SK-N-SH (cell line): ENCODE measurements around the gene EEF1G. TPM values are rescaled to one million over a fixed set of nuclear protein-coding genes. Genes with fewer than 3 reads are reported as not detected.

ENCODE experiments used
- CTCF ChIA-PET: fragments of 300-600, 350-600 bp; formaldehyde crosslinking; extraction: SDS; loops from one replicate; lab custom pipeline; 2021; lab: Yijun Ruan, JAX
- POLR2A ChIA-PET: fragments of 350-600 bp; sonication (Branson Sonifier 250); formaldehyde crosslinking; extraction: SDS; loops from one replicate; lab custom pipeline; 2020; ENCODE audit warnings: antibody characterized with exemption, inconsistent platforms; lab: Yijun Ruan, JAX
- DNase-seq: peaks from one replicate; pipeline ENCODE4 v3.0.0; 2012
- H2AFZ ChIP-seq: fragments of 200-600 bp; sonication (generic); 2 replicates; pipeline ENCODE4 v1.8.1; 2016; ENCODE audit warnings: antibody characterized with exemption, mild to moderate bottlenecking, low read depth
- H3F3A ChIP-seq: fragments of 200-600 bp; sonication (generic); replicated peaks from 2 replicates; pipeline ENCODE3; 2016; ENCODE audit warnings: antibody characterized with exemption, mild to moderate bottlenecking; ENCODE audit not compliant: insufficient read depth
- H3K27ac ChIP-seq, 2 experiments: fragments of 200-500 bp in 1 of 2; fragments of 200-600 bp in 1 of 2; sonication (Bioruptor generic) in 1 of 2; sonication (generic), shearing (Covaris generic) in 1 of 2; 2 replicates each; pipeline versions ENCODE4 v1.5.1 to v1.6.1; 2014 to 2016; ENCODE audit warnings: low read depth in 2 of 2, inconsistent platforms in 1 of 2, low read length in 1 of 2, mild to moderate bottlenecking in 1 of 2, mixed read lengths in 1 of 2
- H3K27me3 ChIP-seq: fragments of 200-600 bp; sonication (generic), shearing (Covaris generic); 2 replicates; pipeline ENCODE4 v1.6.1; 2016; ENCODE audit warnings: mixed run types; ENCODE audit not compliant: insufficient read depth
- H3K36me3 ChIP-seq, 2 experiments: fragments of 200-500 bp in 1 of 2; fragments of 200-600 bp in 1 of 2; sonication (Bioruptor generic) in 1 of 2; sonication (generic) in 1 of 2; replicated peaks in 1 of 2; 2 replicates each; pipeline versions ENCODE3 to v1.5.1; 2014 to 2016; ENCODE audit warnings: low read length in 1 of 2, mild to moderate bottlenecking in 1 of 2; ENCODE audit not compliant: insufficient read depth in 2 of 2, control insufficient read depth in 1 of 2
- H3K4me1 ChIP-seq, 2 experiments: fragments of 200-500 bp in 1 of 2; fragments of 200-600 bp in 1 of 2; sonication (Bioruptor generic) in 1 of 2; sonication (generic), shearing (Covaris generic) in 1 of 2; 2 replicates each; pipeline versions ENCODE4 v1.5.1 to v1.6.1; 2014 to 2016; ENCODE audit warnings: low read depth in 1 of 2, low read length in 1 of 2, mixed run types in 1 of 2; ENCODE audit not compliant: insufficient read depth in 2 of 2, control insufficient read depth in 1 of 2
- H3K4me2 ChIP-seq: fragments of 200-600 bp; sonication (generic), shearing (Covaris generic); 2 replicates; pipeline ENCODE4 v1.6.1; 2017; ENCODE audit warnings: mixed run types
- H3K4me3 ChIP-seq, 2 experiments: fragments of 200-500 bp in 1 of 2; fragments of 200-600 bp in 1 of 2; sonication (Bioruptor generic) in 1 of 2; sonication (generic), shearing (Covaris generic) in 1 of 2; 2 replicates each; pipeline versions ENCODE4 v1.5.1 to v1.8.1; 2014 to 2016; ENCODE audit warnings: low read depth in 2 of 2, inconsistent platforms in 1 of 2, low read length in 1 of 2, mild to moderate bottlenecking in 1 of 2, mixed read lengths in 1 of 2, moderate library complexity in 1 of 2
- H3K79me2 ChIP-seq: fragments of 200-600 bp; sonication (generic); 2 replicates; pipeline ENCODE4 v1.8.1; 2017; ENCODE audit warnings: mild to moderate bottlenecking; ENCODE audit not compliant: insufficient read depth
- H3K9ac ChIP-seq: fragments of 200-600 bp; sonication (generic); 2 replicates; pipeline ENCODE4 v1.6.1; 2017; ENCODE audit warnings: mixed run types
- H3K9me2 ChIP-seq: fragments of 200-600 bp; sonication (generic); 2 replicates; pipeline ENCODE4 v1.6.1; 2017; ENCODE audit warnings: mixed run types
- H3K9me3 ChIP-seq: fragments of 200-600 bp; sonication (generic); 2 replicates; pipeline ENCODE4 v1.6.1; 2017; ENCODE audit warnings: mixed run types, mild to moderate bottlenecking, moderate library complexity
- H4K20me1 ChIP-seq: fragments of 200-600 bp; sonication (generic); 2 replicates; pipeline ENCODE4 v1.6.1; 2017; ENCODE audit warnings: mild to moderate bottlenecking, mixed run types; ENCODE audit not compliant: insufficient read depth
- SIN3A ChIP-seq: IDR thresholded peaks from 2 replicates; pipeline ENCODE4 v1.6.1; 2012; ENCODE audit warnings: low read depth, mild to moderate bottlenecking, low read length, moderate library complexity, borderline replicate concordance
- SMC3 ChIP-seq: IDR thresholded peaks from 2 replicates; pipeline ENCODE4 v1.6.1; 2012; ENCODE audit warnings: low read depth, low read length, improper control_type of control experiment
- WGBS: methylation state at CpG from one replicate; pipeline ENCODE4 v1.1.6; 2017; ENCODE audit warnings: low lambda C conversion rate; 5-methylcytosine and 5-hydroxymethylcytosine counted together
- polyA plus RNA-seq, 3 experiments: library from polyadenylated mRNA; depleted of rRNA; stranded (reverse); fragments of >200 nt; gene quantifications; 2 replicates each; pipeline ENCODE4 v1.2.3, GENCODE V29; 2012
- TF ChIP-seq, protein P1 (sequence below): IDR thresholded peaks from 2 replicates; pipeline ENCODE4 v1.6.1; 2012; ENCODE audit warnings: mild to moderate bottlenecking, low read depth, low read length, moderate library complexity
- TF ChIP-seq, protein P2 (sequence below): IDR thresholded peaks from 2 replicates; pipeline ENCODE4; 2012

The EEF1G gene
- polyA plus RNA-seq, 1 of the 3 experiments (the other 2 are of a cell fraction), result 1,853 TPM

DNA sequence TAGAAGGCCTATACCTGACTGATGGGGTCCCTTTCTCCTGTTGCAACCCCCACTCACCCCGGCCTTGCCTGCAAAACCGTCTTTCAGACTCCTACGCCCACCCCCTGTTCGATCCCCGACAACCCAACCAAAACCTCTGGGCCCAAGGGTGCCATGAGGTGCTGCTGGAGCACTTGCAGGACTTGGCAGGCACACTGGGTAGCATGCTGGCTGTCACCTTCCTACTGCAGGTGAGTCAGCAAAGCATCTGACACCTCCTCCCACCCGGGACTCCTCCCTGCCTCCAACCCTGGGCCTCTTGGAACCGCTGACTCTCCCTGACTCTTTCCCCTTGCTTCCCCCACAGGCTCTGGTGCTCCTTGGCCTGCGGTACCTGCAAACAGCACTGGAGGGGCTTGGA, 40.6 kb upstream of the EEF1G start:
- Histone ChIP-seq H3K27me3 (no peaks in the 10 kb centered on the region), H3K4me3 (no peak overlapping the region), H3K9ac (no peak overlapping the region), H3K79me2 (peaks cover 28% of the 10 kb centered on the region), H3K9me3 (no peaks in the 10 kb centered on the region), H3F3A (peaks cover 27% of the 10 kb centered on the region), H3K27ac (no peak overlapping the region; a peak in 1 of 4 replicates), H4K20me1 (no peaks in the 10 kb centered on the region), H3K9me2 (no peaks in the 10 kb centered on the region), H2AFZ (no peak overlapping the region), H3K4me2 (no peak overlapping the region), H3K4me1 (peaks cover 4 to 24% of the 10 kb centered on the region in 2 experiments; a peak in 2 of 4 replicates), H3K36me3 (peaks cover 14 to 15% of the 10 kb centered on the region in 2 experiments)
- whole genome bisulfite sequencing, result 88% methylated on average over 8 of the region's 8 CpGs
- POLR2A ChIA-PET, result interaction anchor here (1.1 kb wide), 1 partner anchor 15 kb away, joined by 4 read pairs; no protein-coding TSS in a partner anchor
- CTCF ChIA-PET, result interaction anchor here (1.4 to 4.1 kb wide), 3 partner anchors 14 to 41 kb away, joined by 4 to 23 read pairs (median 6); partner anchors contain the start of gene MTA2
- TF ChIP-seq SMC3 (no peak), SIN3A (0 out of 2 replicates have a peak, but pooled peaks have one; percentile 33)
- DNase-seq, result no peak

DNA sequence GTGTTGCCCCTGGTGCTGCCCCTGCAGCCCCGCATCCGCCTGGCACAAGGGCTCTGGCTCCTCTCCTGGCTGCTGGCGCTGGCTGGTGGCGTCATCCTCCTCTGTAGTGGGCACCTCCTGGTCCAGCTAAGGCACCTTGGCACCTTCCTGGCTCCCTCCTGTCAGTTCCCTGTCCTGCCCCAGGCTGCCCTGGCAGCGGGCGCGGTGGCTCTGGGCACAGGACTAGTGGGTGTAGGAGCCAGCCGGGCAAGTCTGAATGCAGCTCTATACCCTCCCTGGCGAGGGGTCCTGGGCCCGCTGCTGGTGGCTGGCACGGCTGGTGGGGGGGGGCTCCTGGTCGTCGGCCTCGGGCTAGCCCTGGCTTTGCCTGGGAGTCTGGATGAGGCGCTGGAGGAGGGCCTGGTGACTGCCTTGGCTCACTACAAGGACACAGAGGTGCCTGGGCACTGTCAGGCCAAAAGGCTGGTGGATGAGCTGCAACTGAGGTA, 39.6 kb upstream of the EEF1G start:
- Histone ChIP-seq H3K4me2 (peak overlapping the region; percentile 82; the same call in 1 of the 2 replicates), H3F3A (peaks cover 27% of the 10 kb centered on the region), H3K9me3 (no peaks in the 10 kb centered on the region), H2AFZ (no peak overlapping the region), H3K27ac (peak overlapping the region; percentile 70 to 92), H4K20me1 (no peaks in the 10 kb centered on the region), H3K9ac (no peak overlapping the region), H3K4me3 (peak overlapping the region in 1 of 2 experiments; percentile 36; a peak in 2 of 4 replicates), H3K9me2 (no peaks in the 10 kb centered on the region), H3K36me3 (peaks cover 15 to 20% of the 10 kb centered on the region in 2 experiments), H3K79me2 (peaks cover 18% of the 10 kb centered on the region; the same call in 1 of the 2 replicates), H3K4me1 (peaks cover 4 to 24% of the 10 kb centered on the region in 2 experiments; a peak in 2 of 4 replicates), H3K27me3 (no peaks in the 10 kb centered on the region)
- POLR2A ChIA-PET, result interaction anchor here (1.1 to 2.7 kb wide), 6 partner anchors 8 to 59 kb away, joined by 4 to 17 read pairs (median 6); partner anchors contain the start of genes B3GAT3, C11orf98, CSKMT and LBHD1
- TF ChIP-seq, protein P1, sequence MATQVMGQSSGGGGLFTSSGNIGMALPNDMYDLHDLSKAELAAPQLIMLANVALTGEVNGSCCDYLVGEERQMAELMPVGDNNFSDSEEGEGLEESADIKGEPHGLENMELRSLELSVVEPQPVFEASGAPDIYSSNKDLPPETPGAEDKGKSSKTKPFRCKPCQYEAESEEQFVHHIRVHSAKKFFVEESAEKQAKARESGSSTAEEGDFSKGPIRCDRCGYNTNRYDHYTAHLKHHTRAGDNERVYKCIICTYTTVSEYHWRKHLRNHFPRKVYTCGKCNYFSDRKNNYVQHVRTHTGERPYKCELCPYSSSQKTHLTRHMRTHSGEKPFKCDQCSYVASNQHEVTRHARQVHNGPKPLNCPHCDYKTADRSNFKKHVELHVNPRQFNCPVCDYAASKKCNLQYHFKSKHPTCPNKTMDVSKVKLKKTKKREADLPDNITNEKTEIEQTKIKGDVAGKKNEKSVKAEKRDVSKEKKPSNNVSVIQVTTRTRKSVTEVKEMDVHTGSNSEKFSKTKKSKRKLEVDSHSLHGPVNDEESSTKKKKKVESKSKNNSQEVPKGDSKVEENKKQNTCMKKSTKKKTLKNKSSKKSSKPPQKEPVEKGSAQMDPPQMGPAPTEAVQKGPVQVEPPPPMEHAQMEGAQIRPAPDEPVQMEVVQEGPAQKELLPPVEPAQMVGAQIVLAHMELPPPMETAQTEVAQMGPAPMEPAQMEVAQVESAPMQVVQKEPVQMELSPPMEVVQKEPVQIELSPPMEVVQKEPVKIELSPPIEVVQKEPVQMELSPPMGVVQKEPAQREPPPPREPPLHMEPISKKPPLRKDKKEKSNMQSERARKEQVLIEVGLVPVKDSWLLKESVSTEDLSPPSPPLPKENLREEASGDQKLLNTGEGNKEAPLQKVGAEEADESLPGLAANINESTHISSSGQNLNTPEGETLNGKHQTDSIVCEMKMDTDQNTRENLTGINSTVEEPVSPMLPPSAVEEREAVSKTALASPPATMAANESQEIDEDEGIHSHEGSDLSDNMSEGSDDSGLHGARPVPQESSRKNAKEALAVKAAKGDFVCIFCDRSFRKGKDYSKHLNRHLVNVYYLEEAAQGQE, result no peak
- TF ChIP-seq, protein P2, sequence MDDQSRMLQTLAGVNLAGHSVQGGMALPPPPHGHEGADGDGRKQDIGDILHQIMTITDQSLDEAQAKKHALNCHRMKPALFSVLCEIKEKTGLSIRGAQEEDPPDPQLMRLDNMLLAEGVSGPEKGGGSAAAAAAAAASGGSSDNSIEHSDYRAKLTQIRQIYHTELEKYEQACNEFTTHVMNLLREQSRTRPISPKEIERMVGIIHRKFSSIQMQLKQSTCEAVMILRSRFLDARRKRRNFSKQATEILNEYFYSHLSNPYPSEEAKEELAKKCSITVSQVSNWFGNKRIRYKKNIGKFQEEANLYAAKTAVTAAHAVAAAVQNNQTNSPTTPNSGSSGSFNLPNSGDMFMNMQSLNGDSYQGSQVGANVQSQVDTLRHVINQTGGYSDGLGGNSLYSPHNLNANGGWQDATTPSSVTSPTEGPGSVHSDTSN, result 0 out of 2 replicates have a peak, but pooled peaks have one; percentile 0
- TF ChIP-seq SIN3A, result no peak
- 54% methylated on average over 5 of the region's 15 CpGs for WGBS
- CTCF ChIA-PET, result interaction anchor here (0.6 to 6.9 kb wide), 11 partner anchors 8 to 218 kb away, joined by 3 to 69 read pairs (median 6); partner anchors contain the start of genes B3GAT3, MTA2 and TUT1
- no peak for DNase-seq
